HG03097 (cell line): ENCODE data around the gene ABCC12.
A peak's percentile ranks its signal among the peaks of the same experiment; 100 is the strongest.
"Not testable (repeated sequence)": the region's sequence is repeated elsewhere in the genome, so short reads cannot be mapped to it uniquely, and the experiment has no call there.

Source experiments
- ATAC-seq: cut with Tn5 transposase; IDR thresholded peaks from one replicate; pipeline ENCODE4 v1.9.1; 2021; ENCODE audit not compliant: unreplicated experiment, low FRiP score

Gene ABCC12

DNA sequence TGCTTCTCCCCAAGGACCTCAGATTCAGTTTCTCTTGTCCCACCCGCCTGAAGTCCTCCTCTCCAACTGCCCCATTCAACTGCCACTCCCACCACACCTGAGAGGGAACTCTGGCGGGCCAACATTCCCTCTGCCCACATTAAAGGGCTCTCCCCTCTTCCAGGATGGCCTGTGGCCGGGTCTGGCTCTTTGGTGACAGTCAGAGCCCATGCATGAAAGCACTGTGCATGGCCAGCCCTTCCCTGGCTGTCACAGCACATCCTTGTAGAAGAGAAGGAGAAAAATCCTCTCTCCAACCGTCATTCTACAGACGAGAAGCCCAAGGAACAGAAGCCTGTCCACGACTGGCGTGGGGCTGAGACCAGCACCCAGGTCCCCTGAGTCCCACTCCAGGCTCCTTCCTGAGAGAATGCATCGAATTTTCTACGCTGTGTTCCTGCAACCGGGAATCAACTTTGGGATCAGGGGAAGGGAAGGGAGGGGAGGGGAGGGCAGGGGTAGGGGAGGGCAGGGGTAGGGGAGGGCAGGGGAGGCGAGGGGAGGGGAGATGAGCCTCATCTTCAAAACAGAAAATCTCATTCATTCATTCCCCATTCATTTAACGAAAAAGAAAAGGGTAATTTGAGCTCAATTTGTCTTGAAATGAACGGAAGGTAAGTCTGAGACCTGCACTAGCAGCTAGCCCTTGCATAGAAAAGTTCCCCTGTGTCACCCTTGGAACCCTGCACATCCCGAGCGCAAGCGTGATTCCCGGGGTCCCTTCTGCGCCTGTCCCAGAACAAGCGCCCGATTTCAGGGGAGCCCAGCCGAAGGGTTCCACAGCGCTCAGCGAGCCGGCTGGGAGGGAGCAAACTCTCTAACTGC, at the start of gene ABCC12:
Gene ABCC12, minus strand, starts transcription at position 68 of the 864 bp plus-strand sequence. CDS start 9,569 bp downstream, outside the sequence.
- no peak for ATAC-seq

- no peak for ATAC-seq
Observed at GRCh38 chr16:48204825-48205151, 49.0 kb upstream of the ABCC12 start.

- ATAC-seq, result no peak
Observed at GRCh38 chr16:48203974-48204824, 48.4 kb upstream of the ABCC12 start.

- ATAC-seq, result no peak
Observed at GRCh38 chr16:48201515-48202201, 45.9 kb upstream of the ABCC12 start.

DNA sequence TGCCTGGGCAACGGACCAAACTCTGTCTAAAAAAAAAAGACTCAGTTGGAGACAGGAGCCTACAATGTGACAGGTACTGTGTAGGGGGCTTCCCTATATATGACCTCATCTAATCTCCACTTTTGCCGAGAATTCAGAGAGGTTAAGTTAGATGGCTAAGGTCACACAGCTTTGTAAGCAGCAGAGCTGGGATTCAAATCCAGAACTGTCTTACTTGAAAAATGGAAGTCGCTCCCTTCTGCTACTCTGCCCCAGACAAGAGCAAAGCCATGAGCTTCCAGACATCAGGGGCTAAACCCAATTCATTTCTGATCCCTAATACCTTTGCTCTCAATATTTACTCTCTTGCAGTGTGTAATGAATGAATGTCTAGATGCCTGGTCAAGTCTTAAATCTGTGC, 41.5 kb upstream of the ABCC12 start:
- ATAC-seq, result no peak

DNA sequence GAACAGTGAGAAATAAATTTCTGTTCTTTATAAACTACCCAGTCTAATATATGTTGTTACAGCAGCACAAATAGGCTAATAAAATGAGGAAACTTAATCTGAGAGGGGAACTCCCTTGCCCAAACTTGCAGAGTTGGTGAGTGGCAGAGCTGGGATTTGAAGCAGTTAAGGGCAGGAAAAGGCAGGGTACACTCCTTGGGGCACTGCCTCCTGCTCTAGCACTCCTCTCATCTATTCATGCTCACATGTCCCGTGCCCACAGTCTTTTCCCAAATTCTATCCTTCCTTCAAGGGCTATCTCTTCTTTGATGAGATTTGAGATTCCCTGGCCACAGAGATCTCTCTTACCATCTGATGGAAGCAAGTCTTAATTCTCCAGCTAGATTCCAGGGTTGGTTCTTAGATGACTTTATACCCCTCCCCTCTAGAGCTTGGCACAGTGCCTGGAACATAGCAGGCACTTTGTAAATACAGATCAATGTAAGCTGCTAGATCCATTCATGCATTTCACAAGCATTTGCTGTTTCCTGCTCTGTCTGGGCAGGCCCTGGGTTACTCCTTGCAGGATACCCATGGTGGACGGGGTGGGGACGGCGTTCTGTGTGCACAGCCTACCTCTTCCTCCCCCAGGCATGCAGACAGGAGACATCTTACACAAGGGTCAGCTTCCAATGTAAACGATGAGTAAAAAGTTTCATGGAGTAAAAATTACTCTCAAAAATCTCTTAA, 39.2 kb upstream of the ABCC12 start:
- ATAC-seq, result no peak

- ATAC-seq, result no peak
Observed at GRCh38 chr16:48193846-48194245, 38.1 kb upstream of the ABCC12 start.

DNA sequence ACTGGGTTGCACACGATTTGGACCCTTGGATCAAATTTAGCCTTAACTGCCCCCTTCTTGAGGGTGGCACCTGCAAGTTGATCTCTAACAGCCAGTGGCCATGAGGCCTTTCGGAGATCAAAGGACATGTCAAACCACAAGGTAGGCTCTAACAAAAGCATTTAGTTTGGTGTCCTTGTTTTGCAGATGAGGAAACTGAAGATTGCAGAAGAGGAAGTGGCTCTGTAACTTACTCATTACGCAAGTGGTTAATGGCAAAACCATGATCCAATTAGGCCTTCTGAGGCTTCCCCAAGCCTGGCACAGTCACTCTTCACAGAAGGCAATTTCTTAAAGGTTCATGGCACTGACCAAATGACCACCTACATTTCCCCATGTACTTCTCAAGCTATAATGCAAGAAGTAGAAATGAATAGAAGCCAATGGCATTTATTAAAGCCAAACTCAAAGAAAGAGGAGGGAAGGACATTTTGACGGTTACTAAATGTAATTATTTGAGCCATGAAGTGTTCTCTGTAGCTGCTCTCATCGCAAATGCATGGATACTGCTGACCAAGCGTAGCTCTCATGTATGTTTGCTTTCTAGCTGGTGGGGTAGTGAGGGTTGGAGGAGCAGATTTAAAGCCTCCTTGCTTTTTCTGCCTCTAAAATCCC, 32.8 kb upstream of the ABCC12 start:
- ATAC-seq, result peak; percentile 72

- ATAC-seq, result no peak
Observed at GRCh38 chr16:48187779-48188178, 32.0 kb upstream of the ABCC12 start.

GRCh38 chr16:48184681-48185080, 28.9 kb upstream of the ABCC12 start:
- ATAC-seq, result no peak

- ATAC-seq, result no peak
Observed at GRCh38 chr16:48182979-48183537, 27.3 kb upstream of the ABCC12 start.

- not testable (repeated sequence) for ATAC-seq
Observed at GRCh38 chr16:48181746-48182520, 26.1 kb upstream of the ABCC12 start.

GRCh38 chr16:48180868-48181480, 25.2 kb upstream of the ABCC12 start:
- ATAC-seq, result no peak

DNA sequence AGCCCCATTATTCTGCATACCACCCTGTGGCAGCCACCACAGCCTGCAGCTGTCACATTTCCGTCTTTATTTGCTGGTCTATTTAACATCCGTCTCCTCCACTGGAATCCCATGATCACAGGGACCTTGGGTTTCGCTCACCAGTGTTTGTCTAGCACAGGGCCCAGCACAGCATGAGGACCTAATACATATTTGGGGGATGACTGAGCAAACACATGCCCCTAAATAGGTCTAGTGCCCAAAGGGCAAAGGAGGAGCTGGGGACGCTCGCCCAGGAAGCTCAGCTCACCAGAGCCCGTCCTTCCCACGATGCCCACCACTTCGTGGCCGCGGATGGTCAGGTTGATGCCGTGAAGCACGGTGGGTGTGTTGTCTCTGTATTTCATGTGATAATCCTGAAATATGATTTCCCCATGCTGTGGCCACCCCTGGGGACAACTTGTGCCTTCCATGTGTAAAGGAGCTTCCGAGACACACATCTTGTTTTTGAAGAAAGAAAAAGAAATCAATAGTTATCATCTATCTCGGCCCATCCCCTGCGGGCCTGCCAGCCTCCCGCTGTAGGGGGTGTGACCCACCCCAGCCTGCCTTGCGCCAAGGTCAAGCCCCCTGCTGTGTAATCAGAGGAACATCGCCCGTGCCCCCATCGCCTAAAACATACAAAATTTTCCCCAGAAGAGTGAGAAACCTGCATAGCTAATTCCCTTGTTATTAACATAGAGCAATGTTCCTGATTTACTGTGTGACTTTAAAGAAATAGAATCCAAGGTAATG, 21.0 kb upstream of the ABCC12 start:
- ATAC-seq, result no peak

GRCh38 chr16:48173889-48174288, 18.1 kb upstream of the ABCC12 start:
- no peak for ATAC-seq

- ATAC-seq, result no peak
Observed at GRCh38 chr16:48172682-48173081, 16.9 kb upstream of the ABCC12 start.

- no peak for ATAC-seq
Observed at GRCh38 chr16:48169896-48170295, 14.1 kb upstream of the ABCC12 start.

GRCh38 chr16:48168075-48168474, 12.3 kb upstream of the ABCC12 start:
- no peak for ATAC-seq
